ENCODE measurements around the gene FAXC.

DNA sequence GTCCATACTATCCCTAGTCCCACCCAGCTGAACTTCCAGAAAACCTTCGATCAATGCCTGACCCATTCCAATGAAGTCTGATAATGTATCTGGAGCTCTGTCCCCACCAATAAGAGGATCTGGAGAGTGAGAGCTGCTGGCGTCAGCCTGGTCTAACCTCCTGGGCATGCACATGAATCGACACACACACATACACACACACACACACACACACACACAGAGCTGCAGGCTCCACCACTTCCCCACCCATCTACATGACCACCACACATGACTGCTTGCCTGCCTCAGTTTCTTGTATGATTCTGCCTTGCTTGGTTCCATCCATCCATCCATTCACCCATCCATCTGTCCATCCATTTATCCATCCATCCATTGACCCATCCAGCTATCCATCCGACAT is 60.8 kb downstream of the FAXC start:
- TF ChIP-seq CREB1 (IDR thresholded peaks at IDR 0.05; ENCODE audit: low read depth) (no peak), TAF1 (IDR thresholded peaks at IDR 0.05; ENCODE audit: low read depth) (no peak), RAD21 (IDR thresholded peaks at IDR 0.05; ENCODE audit: low read depth) (no peak)
- TF ChIP-seq, protein P1, sequence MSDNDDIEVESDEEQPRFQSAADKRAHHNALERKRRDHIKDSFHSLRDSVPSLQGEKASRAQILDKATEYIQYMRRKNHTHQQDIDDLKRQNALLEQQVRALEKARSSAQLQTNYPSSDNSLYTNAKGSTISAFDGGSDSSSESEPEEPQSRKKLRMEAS (IDR thresholded peaks at IDR 0.05), result no peak

All from Ishikawa (cell line).